HG03520 (cell line): Measurements from ENCODE around the gene AK2.
A peak's percentile ranks its signal among the peaks of the same experiment; 100 is the strongest.
"Not testable (repeated sequence)": the region's sequence is repeated elsewhere in the genome, so short reads cannot be mapped to it uniquely, and the experiment has no call there.

ENCODE experiments used
- ATAC-seq: cut with Tn5 transposase; IDR thresholded peaks from one replicate; pipeline ENCODE4 v1.9.1; 2021; ENCODE audit warnings: mild to moderate bottlenecking, moderate library complexity; ENCODE audit not compliant: unreplicated experiment

Gene AK2

GRCh38 chr1:33002006-33002405, 34.7 kb downstream of the AK2 start:
- ATAC-seq, result no peak

DNA sequence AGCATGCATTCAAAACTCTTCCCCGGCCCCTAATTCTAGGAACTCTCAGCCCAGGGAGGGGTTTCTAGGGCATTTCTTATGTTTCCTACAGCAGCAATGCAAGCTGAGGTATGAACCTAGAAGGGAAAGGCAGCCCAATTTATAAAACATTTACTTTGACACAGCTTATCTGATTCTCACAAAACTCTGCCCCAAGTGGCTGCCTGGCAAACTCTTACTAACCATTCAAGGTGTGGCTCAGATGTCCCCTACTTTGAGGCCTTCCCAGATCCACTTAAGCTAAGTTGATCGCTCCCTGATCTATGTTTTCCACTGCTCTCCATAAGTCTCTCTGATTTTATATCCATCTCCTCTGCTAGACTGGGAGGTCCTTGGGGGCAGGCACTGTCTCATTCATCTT, 35.4 kb downstream of the AK2 start:
- no peak for ATAC-seq

DNA sequence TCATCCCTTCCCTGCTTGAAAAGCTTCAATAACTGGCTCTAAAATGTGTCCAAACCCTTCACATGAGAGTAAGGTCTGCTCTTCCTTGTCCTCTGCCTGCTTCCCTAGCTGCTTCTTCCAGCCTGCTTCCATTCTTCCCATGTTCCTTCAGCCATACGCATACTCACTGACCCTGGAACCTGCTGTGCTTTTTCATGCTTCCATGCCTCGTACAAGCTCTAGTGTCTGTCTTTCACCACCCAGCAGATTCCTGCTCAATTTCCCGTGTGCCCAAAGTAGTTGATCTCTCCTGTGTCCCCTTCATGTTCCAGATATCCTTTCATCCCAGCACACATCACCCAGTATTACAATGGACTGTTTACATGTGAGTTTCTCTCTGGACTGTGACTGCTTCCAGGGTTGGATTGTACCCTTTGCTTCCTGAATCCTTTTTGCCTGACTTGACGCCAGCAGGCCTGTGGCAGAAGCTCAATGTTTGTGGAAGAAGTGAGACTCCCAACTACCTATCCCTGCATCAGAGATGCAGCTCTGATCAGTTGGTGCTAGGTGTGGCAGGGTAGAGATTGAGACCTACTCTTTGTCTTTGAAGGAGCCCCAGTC, 36.2 kb downstream of the AK2 start:
- no peak for ATAC-seq

- no peak for ATAC-seq
These were observed 37.7 kb downstream of the AK2 start for GRCh38 chr1:32998997-32999396.

DNA sequence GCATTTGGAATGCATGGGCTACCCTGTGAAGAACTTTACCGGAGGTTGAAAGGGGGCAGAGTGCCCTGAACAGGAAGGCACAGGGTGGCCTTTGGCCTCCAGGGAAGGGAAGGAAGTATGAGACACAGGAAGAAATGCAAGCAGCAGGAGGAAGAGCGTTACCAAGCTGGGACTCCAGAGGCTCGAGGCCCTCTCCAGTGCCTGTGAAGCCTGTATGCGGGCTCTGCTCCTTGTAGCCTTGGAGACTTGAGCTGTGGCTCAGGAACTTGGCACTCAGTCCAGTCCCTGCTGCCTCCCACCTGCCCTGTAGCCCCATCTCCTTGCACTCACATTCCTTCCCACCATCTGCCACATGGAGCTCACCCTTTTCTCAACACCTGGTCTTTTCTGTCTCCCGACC, 38.6 kb downstream of the AK2 start:
- no peak for ATAC-seq

DNA sequence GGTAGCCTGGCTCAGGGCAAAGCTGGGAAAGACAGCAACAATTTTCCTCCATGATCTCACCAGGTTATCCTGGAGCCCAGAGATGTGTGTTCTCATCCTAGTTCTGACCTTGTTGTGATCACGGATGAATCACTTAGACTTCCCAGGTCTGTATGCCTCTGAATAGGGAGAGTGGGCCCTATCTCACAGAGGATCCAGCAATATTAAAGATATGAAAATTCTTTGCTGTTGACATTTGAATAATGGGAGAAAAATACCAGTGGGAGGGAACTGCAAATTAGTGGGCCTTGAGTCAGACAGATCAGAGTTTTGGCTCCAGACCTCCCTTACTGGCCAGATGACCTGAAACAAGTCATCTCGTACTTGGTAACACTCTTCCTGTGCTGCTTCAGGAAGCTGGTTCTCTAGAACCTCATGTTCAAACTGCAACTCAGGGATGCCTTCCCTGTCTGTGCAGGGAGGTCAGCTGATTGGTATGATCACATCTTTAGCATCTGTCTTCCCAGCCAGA, 39.2 kb downstream of the AK2 start:
- ATAC-seq, result no peak

GRCh38 chr1:32993324-32993636, 43.4 kb downstream of the AK2 start:
- not testable (repeated sequence) for ATAC-seq

DNA sequence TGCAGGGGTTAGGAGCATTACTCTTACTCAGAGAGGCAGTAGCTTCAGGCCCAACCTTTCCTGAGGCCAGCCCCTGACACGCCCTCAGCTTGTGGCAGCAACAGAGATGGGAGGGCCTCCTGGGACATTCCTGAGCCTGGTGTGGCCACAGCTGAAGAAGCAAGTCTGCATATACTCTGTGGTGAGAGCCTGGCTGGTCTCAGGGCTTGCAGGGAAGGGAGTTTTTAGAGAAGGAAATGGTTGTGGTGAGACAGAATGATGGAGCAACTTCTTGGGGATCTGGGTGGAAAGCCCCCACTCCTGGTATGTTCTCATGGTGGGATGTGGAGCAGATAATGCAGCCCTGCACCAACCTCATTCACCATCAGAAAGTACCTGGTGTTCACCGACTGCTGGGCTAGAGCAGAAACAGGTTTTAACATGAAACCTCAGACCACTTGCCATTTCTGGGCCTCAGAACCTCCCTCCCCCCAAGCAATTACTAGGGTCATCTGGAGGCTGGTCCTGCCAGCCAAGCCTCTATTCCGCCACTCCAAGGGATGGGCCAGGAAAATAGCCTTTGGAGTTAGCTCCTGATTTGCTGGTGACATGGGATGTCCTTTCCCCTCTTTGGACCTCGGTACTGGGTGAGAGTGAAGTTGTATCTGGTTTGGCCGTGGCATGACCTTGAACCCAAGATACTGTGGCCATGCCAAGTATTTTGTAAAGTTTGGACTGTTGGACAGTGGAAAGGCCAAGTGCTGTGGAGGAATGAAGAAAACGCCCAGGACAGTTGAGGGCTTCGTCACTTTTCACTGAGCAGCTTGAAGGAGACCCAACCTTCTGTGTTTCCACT, 44.0 kb downstream of the AK2 start:
- peak; percentile 64 for ATAC-seq

GRCh38 chr1:32991819-32992488, 44.7 kb downstream of the AK2 start:
- ATAC-seq, result peak; percentile 31

- ATAC-seq, result no peak
These were observed 45.3 kb downstream of the AK2 start for GRCh38 chr1:32991386-32991785.

GRCh38 chr1:32990887-32991286, 45.8 kb downstream of the AK2 start:
- ATAC-seq, result no peak

DNA sequence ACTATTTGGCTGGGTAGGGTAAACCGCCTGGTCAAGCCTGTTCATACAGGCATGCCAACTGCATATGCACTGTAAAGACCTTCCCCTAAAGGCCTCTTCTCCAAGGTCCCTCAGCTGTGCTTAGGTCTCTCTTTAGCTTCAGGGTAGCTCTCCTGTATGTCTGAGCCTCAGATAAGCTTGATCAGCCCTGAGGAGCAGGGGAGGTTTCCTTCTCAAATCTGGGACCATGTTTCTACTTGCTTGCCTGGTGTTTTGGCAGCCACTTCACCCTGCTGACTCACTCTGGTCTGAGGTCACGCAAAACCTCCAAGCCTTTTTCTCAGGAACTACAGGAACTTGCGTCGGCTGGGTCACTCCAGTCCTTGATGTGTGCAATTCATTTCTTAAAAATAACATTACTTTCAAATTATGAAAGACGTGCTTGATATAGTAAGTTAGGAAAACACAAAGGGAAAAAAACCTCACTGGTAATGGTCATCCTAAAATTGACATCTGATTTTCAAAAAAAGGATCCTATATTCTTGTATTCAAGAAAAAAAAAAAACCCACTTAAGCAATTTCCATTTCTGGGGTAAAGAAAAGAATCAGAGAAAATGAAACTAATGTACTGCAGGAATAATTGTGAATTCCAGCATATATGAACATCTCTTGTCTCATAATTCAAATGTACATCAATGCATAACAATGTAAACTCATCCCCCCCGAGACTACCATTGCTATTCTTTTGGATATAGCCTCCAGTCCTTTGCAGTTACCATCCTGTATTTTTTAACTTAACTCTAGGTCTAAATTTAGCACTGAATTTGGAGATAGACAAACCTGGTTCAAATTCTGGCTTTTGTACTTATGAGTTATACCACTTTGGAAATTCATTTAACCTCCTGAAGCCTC, 47.3 kb downstream of the AK2 start:
- ATAC-seq, result no peak

GRCh38 chr1:32988665-32989064, 48.0 kb downstream of the AK2 start:
- no peak for ATAC-seq

- ATAC-seq, result no peak
These were observed 51.5 kb downstream of the AK2 start for GRCh38 chr1:32985226-32985625.

DNA sequence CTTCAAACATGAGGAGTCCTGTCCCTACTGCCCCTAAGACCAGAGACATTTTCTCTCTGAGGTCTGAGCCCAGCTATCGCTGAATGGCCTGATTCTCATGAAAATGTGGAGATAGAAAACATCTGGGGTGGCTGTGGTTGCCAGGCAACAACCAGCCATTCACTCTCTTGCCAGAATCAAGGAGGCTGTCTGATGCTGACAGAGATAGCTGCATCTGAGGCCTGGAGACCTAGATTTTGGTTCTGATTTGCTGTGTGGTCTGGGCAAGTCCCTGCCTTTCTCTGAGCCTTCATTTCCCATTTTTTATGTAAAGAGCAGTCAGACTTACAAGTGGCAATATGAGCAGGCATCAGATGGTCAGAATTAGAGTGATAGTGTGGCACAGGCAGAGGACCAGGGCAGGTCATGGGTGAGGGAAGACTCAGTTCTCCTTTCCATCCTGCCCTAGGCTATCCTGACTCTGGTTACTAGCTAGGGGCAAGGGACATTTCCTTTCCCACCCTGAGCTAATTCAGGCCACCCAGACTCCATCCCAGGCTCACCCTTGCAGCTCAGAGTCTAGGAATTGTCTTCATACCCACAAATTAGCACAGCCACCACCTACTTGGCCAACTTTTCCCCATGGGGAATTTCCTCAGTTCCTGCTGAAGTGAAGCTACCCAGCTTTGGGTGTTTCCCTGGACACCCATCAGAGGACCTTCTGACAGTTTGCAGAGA, 52.1 kb downstream of the AK2 start:
- no peak for ATAC-seq

GRCh38 chr1:32984090-32984454, 52.6 kb downstream of the AK2 start:
- ATAC-seq, result no peak

GRCh38 chr1:32983020-32983419, 53.7 kb downstream of the AK2 start:
- no peak for ATAC-seq

GRCh38 chr1:32981003-32981901, 55.4 kb downstream of the AK2 start:
- peak; percentile 89 for ATAC-seq

- ATAC-seq, result no peak
These were observed 56.6 kb downstream of the AK2 start for GRCh38 chr1:32980080-32980479.
